H1 (cell line): ENCODE results near the gene MRAP2. TPM values are rescaled to one million over a fixed set of nuclear protein-coding genes. Genes with fewer than 3 reads are reported as not detected.

Experiments used
- CTCF ChIA-PET: fragments of 300-600 bp; sonication (Branson Sonifier 250); formaldehyde crosslinking; loops from one replicate; lab custom pipeline; 2021; ENCODE audit not compliant: partially characterized antibody; lab: Charles Lee
- POLR2A ChIA-PET: fragments of 300-600 bp; sonication (Branson Sonifier 250); formaldehyde crosslinking; loops from one replicate; lab custom pipeline; 2021; ENCODE audit warnings: inconsistent platforms; ENCODE audit not compliant: partially characterized antibody; lab: Charles Lee
- DNase-seq, 2 experiments: peaks; one replicate each; pipeline versions ENCODE4 v3.0.0 to v3.0.0-alpha.2; 2010 to 2022; ENCODE audit warnings: low spot score in 2 of 2, low read depth in 1 of 2, mixed read lengths in 1 of 2
- FAIRE-seq: peaks from 2 replicates; lab custom pipeline; 2011; peaks lifted over from hg19 to GRCh38; lab: Jason Lieb, UNC
- H2AFZ ChIP-seq: 2 replicates; pipeline ENCODE4 v1.8.1; 2012; ENCODE audit warnings: low read length, inconsistent platforms
- H2AK5ac ChIP-seq: 2 replicates; pipeline ENCODE4 v1.6.1; 2013; ENCODE audit warnings: low read depth, low read length
- H2BK120ac ChIP-seq: replicated peaks from 2 replicates; pipeline ENCODE3; 2013; ENCODE audit warnings: low read depth, low read length, inconsistent platforms
- H2BK12ac ChIP-seq: 2 replicates; pipeline ENCODE4 v1.6.1; 2013; ENCODE audit warnings: low read depth, low read length
- H2BK15ac ChIP-seq: 2 replicates; pipeline ENCODE4 v1.6.1; 2013; ENCODE audit warnings: low read length
- H2BK20ac ChIP-seq: 2 replicates; pipeline ENCODE4 v1.6.1; 2013; ENCODE audit warnings: low read length
- H2BK5ac ChIP-seq: 2 replicates; pipeline ENCODE4 v1.6.1; 2013; ENCODE audit warnings: low read depth, low read length
- H3K14ac ChIP-seq: 2 replicates; pipeline ENCODE4 v1.6.1; 2013; ENCODE audit warnings: inconsistent platforms; ENCODE audit not compliant: insufficient read length
- H3K18ac ChIP-seq: 2 replicates; pipeline ENCODE4 v1.6.1; 2013; ENCODE audit warnings: low read length; ENCODE audit errors: extremely low read depth
- H3K23ac ChIP-seq: 2 replicates; pipeline ENCODE4 v1.6.1; 2013; ENCODE audit warnings: inconsistent platforms; ENCODE audit not compliant: insufficient read length
- H3K23me2 ChIP-seq: 2 replicates; pipeline ENCODE4 v1.6.1; 2013; ENCODE audit warnings: low read depth, low read length
- H3K27ac ChIP-seq: 2 replicates; pipeline ENCODE4 v1.6.1; 2011; ENCODE audit warnings: low read depth, low read length, inconsistent platforms
- H3K27me3 ChIP-seq, 4 experiments: replicated peaks in 1 of 4; 1 replicate in 1 of 4; 2 replicates in 3 of 4; pipeline versions ENCODE4 v1.6.1 to v1.8.1; 2011 to 2013; ENCODE audit warnings: low read length in 3 of 4, mild to moderate bottlenecking in 3 of 4, inconsistent platforms in 2 of 4, mixed read lengths in 2 of 4, moderate library complexity in 1 of 4; ENCODE audit not compliant: control insufficient read depth in 3 of 4, insufficient read depth in 3 of 4; ENCODE audit errors: extremely low read depth in 1 of 4
- H3K36me3 ChIP-seq, 4 experiments: 2 replicates each; pipeline versions ENCODE4 v1.6.1 to v1.8.1; 2011 to 2013; ENCODE audit warnings: mild to moderate bottlenecking in 4 of 4, low read length in 3 of 4, moderate library complexity in 2 of 4, control low read depth in 1 of 4, inconsistent platforms in 1 of 4; ENCODE audit not compliant: insufficient read depth in 4 of 4, control insufficient read depth in 2 of 4
- H3K4ac ChIP-seq: replicated peaks from 2 replicates; pipeline ENCODE3; 2013; ENCODE audit warnings: low read length, low read depth, mixed read lengths, inconsistent platforms; ENCODE audit not compliant: insufficient read length
- H3K4me1 ChIP-seq, 4 experiments: replicated peaks in 1 of 4; 1 replicate in 1 of 4; 2 replicates in 3 of 4; pipeline versions ENCODE4 v1.6.1 to v1.8.1; 2011 to 2013; ENCODE audit warnings: low read length in 3 of 4, inconsistent platforms in 2 of 4, mixed read lengths in 1 of 4; ENCODE audit not compliant: insufficient read depth in 4 of 4, control insufficient read depth in 3 of 4
- H3K4me2 ChIP-seq, 2 experiments: 2 replicates each; pipeline versions ENCODE4 v1.6.1 to v1.8.1; 2011 to 2013; ENCODE audit warnings: low read depth in 2 of 2, low read length in 2 of 2, control low read depth in 1 of 2, inconsistent platforms in 1 of 2, mild to moderate bottlenecking in 1 of 2; ENCODE audit not compliant: insufficient read depth in 1 of 2
- H3K4me3 ChIP-seq, 4 experiments: fragments of 200-600, 300-600 bp in 1 of 4; sonication (generic), shearing (Covaris generic), sonication (Bioruptor Twin) in 1 of 4; 2 replicates each; pipeline versions ENCODE4 v1.5.1 to v1.8.1; 2011 to 2016; ENCODE audit warnings: low read length in 4 of 4, low read depth in 3 of 4, control low read depth in 2 of 4, inconsistent platforms in 2 of 4, mild to moderate bottlenecking in 2 of 4, mixed read lengths in 1 of 4, moderate library complexity in 1 of 4; ENCODE audit not compliant: insufficient read depth in 2 of 4; ENCODE audit errors: extremely low read depth in 1 of 4
- H3K56ac ChIP-seq: replicated peaks from 2 replicates; pipeline ENCODE3; 2013; ENCODE audit warnings: low read depth, mild to moderate bottlenecking, mixed read lengths, low read length, inconsistent platforms; ENCODE audit not compliant: insufficient read length
- H3K79me1 ChIP-seq: 2 replicates; pipeline ENCODE4 v1.6.1; 2013; ENCODE audit warnings: low read depth, low read length, control low read depth
- H3K79me2 ChIP-seq, 2 experiments: 2 replicates each; pipeline versions ENCODE4 v1.6.1 to v1.8.1; 2012 to 2013; ENCODE audit warnings: low read length in 2 of 2, mild to moderate bottlenecking in 2 of 2, inconsistent platforms in 1 of 2; ENCODE audit not compliant: insufficient read depth in 2 of 2, control insufficient read depth in 1 of 2
- H3K9ac ChIP-seq, 4 experiments: replicated peaks in 1 of 4; 1 replicate in 1 of 4; 2 replicates in 3 of 4; pipeline versions ENCODE4 v1.6.1 to v1.8.1; 2011 to 2013; ENCODE audit warnings: low read depth in 3 of 4, low read length in 3 of 4, control low read depth in 2 of 4, mild to moderate bottlenecking in 2 of 4, moderate library complexity in 2 of 4, inconsistent platforms in 1 of 4; ENCODE audit errors: extremely low read depth in 1 of 4
- H3K9me3 ChIP-seq, 2 experiments: 2 replicates each; pipeline versions ENCODE4 v1.6.1 to v1.8.1; 2012 to 2013; ENCODE audit warnings: mild to moderate bottlenecking in 2 of 2, moderate library complexity in 2 of 2, control low read depth in 1 of 2, inconsistent platforms in 1 of 2, low read depth in 1 of 2, low read length in 1 of 2, mixed read lengths in 1 of 2; ENCODE audit not compliant: insufficient read depth in 2 of 2
- H4K20me1 ChIP-seq, 2 experiments: replicated peaks in 1 of 2; 2 replicates each; pipeline versions ENCODE3 to v1.8.1; 2011 to 2013; ENCODE audit warnings: inconsistent platforms in 2 of 2, low read length in 2 of 2, mild to moderate bottlenecking in 1 of 2; ENCODE audit not compliant: insufficient read depth in 2 of 2, control insufficient read depth in 1 of 2
- H4K5ac ChIP-seq: 2 replicates; pipeline ENCODE4 v1.6.1; 2013; ENCODE audit warnings: low read length, low read depth, mixed read lengths, inconsistent platforms; ENCODE audit not compliant: insufficient read length
- H4K8ac ChIP-seq: 2 replicates; pipeline ENCODE4 v1.8.0; 2013; ENCODE audit warnings: mild to moderate bottlenecking, moderate library complexity, low read length, inconsistent platforms; ENCODE audit not compliant: insufficient read depth; ENCODE audit errors: extremely low read depth
- H4K91ac ChIP-seq: replicated peaks from 2 replicates; pipeline ENCODE3; 2013; ENCODE audit warnings: low read length, mixed read lengths, inconsistent platforms; ENCODE audit not compliant: insufficient read length
- CEBPB ChIP-seq: IDR thresholded peaks from 2 replicates; pipeline ENCODE4 v1.6.1; 2012; ENCODE audit warnings: low read depth, low read length
- NRF1 ChIP-seq: IDR thresholded peaks from 2 replicates; pipeline ENCODE4 v1.6.1; 2011; ENCODE audit warnings: mild to moderate bottlenecking, low read depth, low read length, improper control_type of control experiment
- POU5F1 ChIP-seq: IDR thresholded peaks from 2 replicates; pipeline ENCODE4 v1.6.1; 2011; ENCODE audit warnings: low read depth, mild to moderate bottlenecking, low read length, moderate library complexity
- RXRA ChIP-seq: IDR thresholded peaks from 2 replicates; pipeline ENCODE4 v1.6.1; 2011; ENCODE audit warnings: low read depth, mild to moderate bottlenecking, low read length, moderate library complexity; ENCODE audit not compliant: insufficient read depth
- TAF7 ChIP-seq: optimal IDR thresholded peaks from 2 replicates; pipeline ENCODE3; 2011; ENCODE audit warnings: low read depth, mild to moderate bottlenecking, inconsistent platforms, low read length, moderate library complexity, borderline replicate concordance
- WGBS, 2 experiments: shearing (Covaris generic) in 1 of 2; methylation state at CpG; one replicate each; pipeline versions ENCODE4 v1.1.6 to v1.1.7; 2013 to 2015; ENCODE audit warnings: low lambda C conversion rate in 2 of 2, mixed read lengths in 2 of 2, inconsistent platforms in 1 of 2, low coverage in 1 of 2, missing lambda C conversion rate in 1 of 2; ENCODE audit not compliant: insufficient replicate concordance in 2 of 2, insufficient coverage in 1 of 2, insufficient read length in 1 of 2; ENCODE audit errors: extremely low coverage in 1 of 2, missing lambda C conversion rate in 1 of 2; 5-methylcytosine and 5-hydroxymethylcytosine counted together
- polyA plus RNA-seq, 7 experiments: library from polyadenylated mRNA; depleted of rRNA in 3 of 7; stranded (reverse) in 5 of 7; unstranded in 2 of 7; fragments of >200 nt in 5 of 7; fragments of 200-250 nt in 2 of 7; gene quantifications; 1 replicate in 5 of 7; 2 replicates in 1 of 7; 4 replicates in 1 of 7; pipeline versions ENCODE4 v1.2.1 to v1.2.3, GENCODE V29; 2011 to 2013; ENCODE audit warnings: missing spikeins in 2 of 7, mixed read lengths in 2 of 7
- total RNA-seq: library from RNA; stranded (reverse); fragmentation: NEBNext Ultra II Directional; extraction: Animal tissue kit (Norgen Biotek cat#: 25700); gene quantifications from 2 replicates; pipeline ENCODE4 v1.2.1, GENCODE V29; 2021

MRAP2 gene
- total and polyA plus RNA-seq, 2 of the 8 experiments (the other 6 are each of a cell fraction or from before 2014, with no cell fraction given): 5.0 to 11.0 TPM

DNA sequence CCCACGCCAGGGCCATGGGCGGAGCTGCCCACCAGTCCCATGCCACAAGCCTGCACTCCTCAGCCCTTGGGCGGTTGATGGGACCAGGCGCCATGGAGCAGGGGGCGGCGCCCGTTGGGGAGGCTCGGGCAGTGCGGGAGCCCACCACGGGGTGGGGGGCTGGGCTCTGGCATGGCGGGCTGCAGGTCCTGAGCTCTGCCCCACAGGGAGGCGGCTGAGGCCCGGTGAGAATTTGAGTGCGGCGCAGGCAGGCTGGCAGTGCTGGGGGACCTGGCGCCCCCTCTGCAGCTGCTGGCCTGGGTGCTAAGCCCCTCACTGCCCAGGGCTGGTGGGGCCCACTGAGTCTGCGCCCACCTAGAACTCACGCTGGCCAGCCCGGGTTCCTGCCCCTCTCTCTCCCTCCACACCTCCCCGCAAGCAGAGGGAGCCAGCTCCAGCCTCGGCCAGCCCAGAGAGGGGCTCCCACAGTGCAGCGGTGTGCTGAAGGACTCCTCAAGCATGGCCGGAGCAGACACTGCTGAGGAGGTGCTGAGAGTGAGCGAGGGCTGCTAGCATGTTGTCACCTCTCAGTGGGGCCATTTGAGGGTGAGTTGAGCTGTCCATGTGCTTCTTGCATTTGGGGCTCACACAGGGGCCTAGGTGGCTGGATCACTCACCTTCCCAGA is 4.0 kb downstream of the MRAP2 start:
- Histone ChIP-seq H4K5ac (no peak overlapping the region), H2BK15ac (no peak overlapping the region), H2BK12ac (no peak overlapping the region), H3K18ac (no peak overlapping the region), H3K27ac (no peak overlapping the region), H4K8ac (no peak overlapping the region), H3K23me2 (peaks cover 6% of the 10 kb centered on the region; the same call in 1 of the 2 replicates), H2AK5ac (no peak overlapping the region), H3K27me3 (peaks cover 0 to 14% (median 10%) of the 10 kb centered on the region in 4 experiments; a peak in 5 of 7 replicates), H2BK20ac (no peak overlapping the region), H2AFZ (no peak overlapping the region), H4K91ac (no peak overlapping the region), H3K4ac (no peak overlapping the region), H3K4me3 (no peak overlapping the region), H3K56ac (no peak overlapping the region), H2BK120ac (no peak overlapping the region), H3K23ac (no peak overlapping the region), H2BK5ac (no peak overlapping the region), H3K4me1 (peaks cover 4 to 16% (median 4%) of the 10 kb centered on the region in 4 experiments; a peak in 6 of 7 replicates), H3K9ac (no peak overlapping the region), H3K9me3 (peaks cover 15 to 23% of the 10 kb centered on the region in 2 experiments), H4K20me1 (no peaks in the 10 kb centered on the region), H3K36me3 (peaks cover 0 to 18% (median 0%) of the 10 kb centered on the region in 4 experiments; a peak in 1 of 8 replicates), H3K79me2 (no peaks in the 10 kb centered on the region), H3K79me1 (no peaks in the 10 kb centered on the region; the same call in 1 of the 2 replicates), H3K14ac (no peak overlapping the region), H3K4me2 (no peak overlapping the region)
- POLR2A ChIA-PET: interaction anchor here (0.8 to 1.1 kb wide), 2 partner anchors 11 to 14 kb away, joined by 3 to 5 read pairs; no protein-coding TSS in a partner anchor
- TF ChIP-seq NRF1: no peak
- TF ChIP-seq CEBPB: no peak
- TF ChIP-seq RXRA: no peak
- no peak for TF ChIP-seq TAF7
- no peak for TF ChIP-seq POU5F1
- 99% methylated on average over 14 of the region's 24 CpGs; no CpG with 5 or more reads in 1 of the 2 experiments for WGBS, 2 experiments
- DNase-seq: no peak
- CTCF ChIA-PET: interaction anchor here (1.1 to 1.5 kb wide), 2 partner anchors 24 to 183 kb away, joined by 3 to 4 read pairs; no protein-coding TSS in a partner anchor
- FAIRE-seq: no peak
